Activated B cell treated with CpG ODN at 0.5 μM for 24 hours (primary cell): ENCODE measurements around the gene SLC15A4. TPM values are rescaled to one million over a fixed set of nuclear protein-coding genes. Genes with fewer than 3 reads are reported as not detected.
A peak's percentile ranks its signal among the peaks of the same experiment; 100 is the strongest.

Experiments used
- ATAC-seq: fragments of 200-7000 bp; cut with Tn5 transposase; one replicate; pipeline ENCODE4 v1.10.0; 2021; ENCODE audit warnings: low read depth, mild to moderate bottlenecking, moderate library complexity
- CTCF ChIA-PET: fragments of 350-600 bp; sonication (Branson Sonifier 250); formaldehyde crosslinking; loops from one replicate; lab custom pipeline; 2021; ENCODE audit warnings: antibody characterized with exemption; lab: Charles Lee
- POLR2A ChIA-PET: fragments of 350-600 bp; sonication (Branson Sonifier 250); formaldehyde crosslinking; loops from one replicate; lab custom pipeline; 2021; ENCODE audit warnings: antibody characterized with exemption; lab: Charles Lee
- DNase-seq: peaks from one replicate; pipeline ENCODE4 v3.0.0; 2022
- H3K27ac Mint-ChIP-seq: one replicate; pipeline ENCODE4 v1.8.0; 2020; ENCODE audit warnings: mixed read lengths
- H3K27me3 Mint-ChIP-seq: one replicate; pipeline ENCODE4 v1.8.0; 2021; ENCODE audit warnings: mixed read lengths
- H3K36me3 Mint-ChIP-seq: one replicate; pipeline ENCODE4 v1.8.0; 2021; ENCODE audit warnings: low read depth, mixed read lengths
- H3K4me1 Mint-ChIP-seq: one replicate; pipeline ENCODE4 v1.8.0; 2021; ENCODE audit warnings: mixed read lengths
- H3K4me3 Mint-ChIP-seq: one replicate; pipeline ENCODE4 v1.8.0; 2020; ENCODE audit warnings: mild to moderate bottlenecking, mixed read lengths
- H3K9me3 Mint-ChIP-seq: one replicate; pipeline ENCODE4 v1.8.0; 2020; ENCODE audit warnings: mixed read lengths
- CTCF ChIP-seq: fragments of 200-600 bp; IDR thresholded peaks from one replicate; pipeline ENCODE4 v1.8.0; 2022; ENCODE audit warnings: antibody characterized with exemption, mild to moderate bottlenecking
- intact Hi-C: fragments of 100-400 bp; cut with micrococcal nuclease; formaldehyde crosslinking; loops from one replicate; pipeline ENCODE4 v1.15.1; 2024
- total RNA-seq: library from RNA; stranded (reverse); gene quantifications from 2 replicates; pipeline ENCODE4 v1.2.3, GENCODE V29; 2022

Gene SLC15A4
- total RNA-seq, 1 donor from 2014 or later = 54.0 TPM

- no peak overlapping the region for H3K27ac Mint-ChIP-seq
- peaks cover 11% of the 10 kb centered on the region for H3K36me3 Mint-ChIP-seq
- H3K4me3 Mint-ChIP-seq = no peak overlapping the region
- POLR2A ChIA-PET = interaction anchor here (1.2 kb wide), 1 partner anchor 37 kb away, joined by 4 read pairs; the partner anchor contains the start of gene SLC15A4
- no peak for DNase-seq
- intact Hi-C loops = no loop called here
- H3K27me3 Mint-ChIP-seq = no peaks in the 10 kb centered on the region
- peaks cover 66% of the 10 kb centered on the region for H3K4me1 Mint-ChIP-seq
- no peak for TF ChIP-seq CTCF
- no peak for ATAC-seq
- H3K9me3 Mint-ChIP-seq = no peaks in the 10 kb centered on the region
- CTCF ChIA-PET = no interaction called here
Measured at GRCh38 chr12:128786741-128787391, 36.9 kb downstream of the SLC15A4 start.

- Mint-ChIP-seq H3K36me3 (no peaks in the 10 kb centered on the region), H3K4me1 (peaks cover 40% of the 10 kb centered on the region), H3K4me3 (no peak overlapping the region), H3K27ac (no peak overlapping the region), H3K9me3 (no peaks in the 10 kb centered on the region), H3K27me3 (no peaks in the 10 kb centered on the region)
- ChIA-PET POLR2A (no interaction called here), CTCF (interaction anchor here (0.8 to 3.9 kb wide), 2 partner anchors 14 to 36 kb away, joined by 3 to 32 read pairs; no protein-coding TSS in a partner anchor)
- intact Hi-C loops = loop anchor here (5.0 kb wide), 2 partner anchors 38 to 1228 kb away; partner anchors contain the start of gene SLC15A4
- DNase-seq (no peak), ATAC-seq (no peak)
- no peak for TF ChIP-seq CTCF
Measured at GRCh38 chr12:128784030-128784760, 39.6 kb downstream of the SLC15A4 start.

GRCh38 chr12:128783129-128783574, 40.6 kb downstream of the SLC15A4 start:
- DNase-seq = no peak
- CTCF ChIA-PET = interaction anchor here (0.6 to 3.9 kb wide), 8 partner anchors 11 to 303 kb away, joined by 3 to 32 read pairs (median 5); no protein-coding TSS in a partner anchor
- Mint-ChIP-seq H3K4me1 (peaks cover 30% of the 10 kb centered on the region), H3K4me3 (peak overlapping the region; percentile 56), H3K36me3 (no peaks in the 10 kb centered on the region), H3K27ac (peak overlapping the region; percentile 64), H3K27me3 (no peaks in the 10 kb centered on the region), H3K9me3 (no peaks in the 10 kb centered on the region)
- intact Hi-C loops = loop anchor here (5.0 kb wide), 2 partner anchors 39 to 1229 kb away; partner anchors contain the start of gene SLC15A4
- peak; percentile 52 for ATAC-seq
- POLR2A ChIA-PET = interaction anchor here (0.7 to 2.0 kb wide), 4 partner anchors 11 to 47 kb away, joined by 3 to 7 read pairs (median 4); no protein-coding TSS in a partner anchor
- TF ChIP-seq CTCF = no peak

GRCh38 chr12:128779901-128780300, 43.9 kb downstream of the SLC15A4 start:
- H3K27ac Mint-ChIP-seq = no peak overlapping the region
- CTCF ChIA-PET = no interaction called here
- no peak for TF ChIP-seq CTCF
- no peaks in the 10 kb centered on the region for H3K36me3 Mint-ChIP-seq
- intact Hi-C loops = loop anchor here (5.0 kb wide), 2 partner anchors 42 to 1232 kb away; partner anchors contain the start of gene SLC15A4
- DNase-seq = no peak
- POLR2A ChIA-PET = no interaction called here
- no peak for ATAC-seq
- H3K9me3 Mint-ChIP-seq = no peaks in the 10 kb centered on the region
- H3K4me3 Mint-ChIP-seq = no peak overlapping the region
- H3K27me3 Mint-ChIP-seq = no peaks in the 10 kb centered on the region
- H3K4me1 Mint-ChIP-seq = peaks cover 17% of the 10 kb centered on the region

GRCh38 chr12:128772249-128772648, 51.5 kb downstream of the SLC15A4 start:
- Mint-ChIP-seq H3K4me1 (no peaks in the 10 kb centered on the region), H3K27ac (no peak overlapping the region), H3K4me3 (no peak overlapping the region), H3K9me3 (no peaks in the 10 kb centered on the region), H3K27me3 (peaks cover 7% of the 10 kb centered on the region), H3K36me3 (no peaks in the 10 kb centered on the region)
- TF ChIP-seq CTCF = no peak
- ChIA-PET CTCF (interaction anchor here (3.2 kb wide), 1 partner anchor 10 kb away, joined by 10 read pairs; no protein-coding TSS in a partner anchor), POLR2A (no interaction called here)
- intact Hi-C loops = no loop called here
- DNase-seq (no peak), ATAC-seq (no peak)
